Activated CD4-positive, alpha-beta T cell treated with anti-CD3 and anti-CD28 coated beads, Interleukin-2, amount 10 ng/mL, durations not matched to agents 24 days and 14 days (primary cell): ENCODE results near the gene ZNF573. TPM values are rescaled to one million over a fixed set of nuclear protein-coding genes. Genes with fewer than 3 reads are reported as not detected.

Source experiments
- DNase-seq: peaks from one replicate; pipeline ENCODE4 v3.0.0; 2022
- H3K27ac Mint-ChIP-seq: one replicate; pipeline ENCODE4 v1.8.0; 2022; ENCODE audit warnings: mild to moderate bottlenecking, mixed read lengths
- H3K27me3 Mint-ChIP-seq: one replicate; pipeline ENCODE4 v1.8.0; 2022; ENCODE audit warnings: mixed read lengths
- H3K36me3 Mint-ChIP-seq: one replicate; pipeline ENCODE4 v1.8.0; 2022; ENCODE audit warnings: low read depth, mild to moderate bottlenecking, mixed read lengths
- H3K4me1 Mint-ChIP-seq: one replicate; pipeline ENCODE4 v1.8.0; 2021; ENCODE audit warnings: mixed read lengths
- H3K4me3 Mint-ChIP-seq: one replicate; pipeline ENCODE4 v1.8.0; 2022; ENCODE audit warnings: mild to moderate bottlenecking, moderate library complexity, mixed read lengths
- H3K9me3 Mint-ChIP-seq: one replicate; pipeline ENCODE4 v1.8.0; 2021; ENCODE audit warnings: mixed read lengths
- intact Hi-C: fragments of 100-400 bp; cut with micrococcal nuclease; formaldehyde crosslinking; loops from one replicate; pipeline ENCODE4 v1.15.1; 2023
- total RNA-seq: library from RNA; stranded (reverse); gene quantifications from 2 replicates; pipeline ENCODE4 v1.2.3, GENCODE V29; 2022

Gene ZNF573
- total RNA-seq, 1 donor from 2014 or later: 6.8 TPM

GRCh38 chr19:37719927-37720265 is 59.5 kb downstream of the ZNF573 start:
- H3K4me1 Mint-ChIP-seq: peaks cover 7% of the 10 kb centered on the region
- H3K27ac Mint-ChIP-seq: peak overlapping the region; percentile 84
- intact Hi-C loops: loop anchor here (1.0 to 2.0 kb wide), 3 partner anchors 59 to 251 kb away; partner anchors contain the start of genes ZFP30, ZNF570 and ZNF573
- H3K9me3 Mint-ChIP-seq: peaks cover 8% of the 10 kb centered on the region
- H3K36me3 Mint-ChIP-seq: peaks cover 11% of the 10 kb centered on the region
- H3K4me3 Mint-ChIP-seq: peak overlapping the region; percentile 83
- no peak for DNase-seq
- no peaks in the 10 kb centered on the region for H3K27me3 Mint-ChIP-seq

- Mint-ChIP-seq H3K4me3 (peak within 1 kb of the TSS; percentile 83), H3K27ac (peak within 1 kb of the TSS; percentile 84), H3K27me3 (no peaks in the 10 kb centered on the region), H3K36me3 (peaks cover 13% of the 10 kb centered on the region), H3K9me3 (peaks cover 8% of the 10 kb centered on the region), H3K4me1 (peaks cover 7% of the 10 kb centered on the region)
- peak; percentile 92 for DNase-seq
- intact Hi-C loops: loop anchor here (1.0 to 2.0 kb wide), 3 partner anchors 60 to 250 kb away; partner anchors contain the start of genes ZFP30, ZNF570 and ZNF573
Observed at GRCh38 chr19:37719111-37719926, 60.1 kb downstream of the ZNF573 start, which contains the start of gene ZNF607. TSS of gene ZNF607 (minus strand) at chr19:37719761. CDS start at chr19:37711618, 8,143 bp downstream.

GRCh38 chr19:37718304-37718703 is 61.1 kb downstream of the ZNF573 start:
- no peak overlapping the region for H3K27ac Mint-ChIP-seq

GRCh38 chr19:37716140-37716539 is 63.2 kb downstream of the ZNF573 start:
- no peak for DNase-seq
- Mint-ChIP-seq H3K36me3 (peaks cover 23% of the 10 kb centered on the region), H3K27me3 (no peaks in the 10 kb centered on the region), H3K27ac (no peak overlapping the region), H3K4me3 (no peak overlapping the region), H3K9me3 (peaks cover 8% of the 10 kb centered on the region), H3K4me1 (peaks cover 7% of the 10 kb centered on the region)
- intact Hi-C loops: no loop called here

More at GRCh38 chr19:37718304-37718703, 61.1 kb downstream of the ZNF573 start:
- Mint-ChIP-seq H3K4me1 (peaks cover 7% of the 10 kb centered on the region), H3K4me3 (peak overlapping the region; percentile 83), H3K27me3 (no peaks in the 10 kb centered on the region), H3K9me3 (peaks cover 8% of the 10 kb centered on the region), H3K36me3 (peaks cover 16% of the 10 kb centered on the region)
- intact Hi-C loops: loop anchor here (2.0 kb wide), 1 partner anchor 64 kb away; the partner anchor contains the start of gene ZFP30
- no peak for DNase-seq

GRCh38 chr19:37706052-37706605 is 73.3 kb downstream of the ZNF573 start:
- intact Hi-C loops: no loop called here
- Mint-ChIP-seq H3K36me3 (peaks cover 49% of the 10 kb centered on the region), H3K4me1 (no peaks in the 10 kb centered on the region), H3K4me3 (no peak overlapping the region), H3K27me3 (no peaks in the 10 kb centered on the region), H3K9me3 (peaks cover 39% of the 10 kb centered on the region), H3K27ac (no peak overlapping the region)
- DNase-seq: no peak

- Mint-ChIP-seq H3K4me1 (no peaks in the 10 kb centered on the region), H3K27me3 (no peaks in the 10 kb centered on the region), H3K9me3 (peaks cover 22% of the 10 kb centered on the region), H3K27ac (no peak overlapping the region), H3K4me3 (no peak overlapping the region), H3K36me3 (peaks cover 31% of the 10 kb centered on the region)
- DNase-seq: no peak
- intact Hi-C loops: no loop called here
Observed at GRCh38 chr19:37699057-37699456, 80.3 kb downstream of the ZNF573 start.

- Mint-ChIP-seq H3K27me3 (no peaks in the 10 kb centered on the region), H3K27ac (no peak overlapping the region), H3K4me1 (no peaks in the 10 kb centered on the region), H3K9me3 (peaks cover 27% of the 10 kb centered on the region), H3K36me3 (peaks cover 26% of the 10 kb centered on the region), H3K4me3 (no peak overlapping the region)
- no peak for DNase-seq
- intact Hi-C loops: no loop called here
Observed at GRCh38 chr19:37698216-37698615, 81.2 kb downstream of the ZNF573 start.

GRCh38 chr19:37695144-37695899 is 84.1 kb downstream of the ZNF573 start:
- Mint-ChIP-seq H3K27me3 (no peaks in the 10 kb centered on the region), H3K27ac (no peak overlapping the region), H3K4me3 (no peak overlapping the region), H3K36me3 (peaks cover 18% of the 10 kb centered on the region), H3K4me1 (peaks cover 4% of the 10 kb centered on the region), H3K9me3 (peaks cover 16% of the 10 kb centered on the region)
- no peak for DNase-seq
- intact Hi-C loops: no loop called here

- intact Hi-C loops: loop anchor here (1.0 kb wide), 1 partner anchor 99 kb away; the partner anchor contains the start of genes ZNF540 and ZNF571
- Mint-ChIP-seq H3K4me3 (no peak overlapping the region), H3K27me3 (no peaks in the 10 kb centered on the region), H3K4me1 (peaks cover 4% of the 10 kb centered on the region), H3K36me3 (peaks cover 6% of the 10 kb centered on the region), H3K9me3 (peaks cover 12% of the 10 kb centered on the region), H3K27ac (no peak overlapping the region)
- DNase-seq: no peak
Observed at GRCh38 chr19:37692956-37693620, 86.3 kb downstream of the ZNF573 start.

GRCh38 chr19:37691881-37692504 is 87.4 kb downstream of the ZNF573 start:
- Mint-ChIP-seq H3K27me3 (no peaks in the 10 kb centered on the region), H3K9me3 (peaks cover 11% of the 10 kb centered on the region), H3K4me1 (peaks cover 4% of the 10 kb centered on the region), H3K36me3 (peaks cover 6% of the 10 kb centered on the region), H3K4me3 (peak overlapping the region; percentile 87), H3K27ac (peak overlapping the region; percentile 85)
- intact Hi-C loops: loop anchor here (1.0 kb wide), 1 partner anchor 98 kb away; the partner anchor contains the start of genes ZNF540 and ZNF571
- peak; percentile 87 for DNase-seq
